ENCODE measurements around the gene AXIN2.
"Not testable (repeated sequence)": the region's sequence is repeated elsewhere in the genome, so short reads cannot be mapped to it uniquely, and the experiment has no call there.

AXIN2 gene

DNA sequence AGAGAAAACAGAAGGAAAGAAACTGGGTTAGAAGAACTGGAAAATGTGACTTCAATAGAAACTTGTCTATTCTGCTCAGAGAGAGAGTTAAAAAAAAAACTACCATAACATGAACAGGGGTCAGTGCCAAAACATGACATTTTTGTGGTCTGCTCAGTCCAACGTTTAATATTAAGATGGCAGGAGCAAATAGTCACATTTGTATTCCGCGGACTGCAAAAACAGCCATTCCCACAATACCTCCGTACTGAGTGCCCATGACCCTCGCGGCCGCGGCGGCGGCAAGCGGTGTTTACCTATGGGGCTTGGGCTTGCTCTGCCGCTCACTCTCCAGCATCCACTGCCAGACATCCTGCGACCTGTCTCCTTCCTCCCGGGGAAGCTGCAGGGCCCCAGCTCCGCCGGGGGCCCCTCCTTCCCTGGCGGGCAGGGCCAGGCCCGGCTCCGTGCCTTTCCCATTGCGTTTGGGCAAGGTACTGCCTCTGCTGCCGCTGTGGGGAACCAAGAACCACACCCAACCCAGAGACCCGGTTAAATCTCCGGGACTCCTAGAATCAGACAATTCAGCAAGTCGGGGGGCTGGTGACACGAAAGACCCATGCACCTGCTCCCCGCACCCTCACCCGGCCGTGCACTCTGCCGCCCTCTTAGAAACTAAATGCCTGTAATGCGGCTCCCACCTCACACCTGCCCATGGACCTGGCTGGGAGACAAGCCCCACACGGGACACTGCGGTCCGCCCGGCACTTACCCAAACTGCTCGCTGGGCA lies 24.7 kb downstream of the AXIN2 start:
- DNase-seq, result no peak

DNA sequence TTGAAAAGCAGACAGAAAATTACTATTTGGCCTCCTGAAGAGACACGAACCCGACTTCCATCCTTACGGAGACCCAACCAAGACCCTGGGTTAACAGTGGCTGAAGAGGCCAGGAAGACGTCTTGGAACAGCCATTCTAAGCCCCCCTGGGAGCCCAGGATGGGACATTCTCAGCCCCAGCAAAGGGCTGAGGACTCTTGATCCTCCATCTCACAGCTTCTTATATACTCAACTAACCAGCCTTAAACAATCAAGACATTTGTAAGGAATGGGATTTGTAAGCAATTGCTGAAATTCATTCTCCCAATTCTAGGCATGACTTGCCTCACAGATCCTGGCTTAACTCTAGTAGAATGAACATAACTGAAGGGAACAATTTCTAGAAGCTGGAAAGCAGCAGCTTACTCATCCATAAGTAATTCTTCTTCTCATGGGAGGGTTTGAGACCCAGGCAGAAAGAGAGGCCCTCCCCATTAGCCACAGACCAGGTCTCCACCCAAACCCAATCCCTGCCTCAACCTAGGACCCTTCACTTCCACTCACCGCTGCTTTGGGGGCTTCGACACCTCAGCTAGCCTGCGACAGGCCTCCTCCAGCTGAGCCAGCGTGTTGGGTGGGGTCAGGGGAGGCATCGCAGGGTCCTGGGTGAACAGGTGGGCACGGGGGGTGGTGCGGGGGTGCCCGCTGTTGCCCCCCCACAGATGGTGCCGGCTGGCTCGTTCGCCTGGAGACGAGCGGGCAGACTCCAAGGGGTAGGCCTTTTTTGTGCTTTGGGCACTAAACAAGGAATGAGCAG lies 25.5 kb downstream of the AXIN2 start:
- DNase-seq, result no peak

DNA sequence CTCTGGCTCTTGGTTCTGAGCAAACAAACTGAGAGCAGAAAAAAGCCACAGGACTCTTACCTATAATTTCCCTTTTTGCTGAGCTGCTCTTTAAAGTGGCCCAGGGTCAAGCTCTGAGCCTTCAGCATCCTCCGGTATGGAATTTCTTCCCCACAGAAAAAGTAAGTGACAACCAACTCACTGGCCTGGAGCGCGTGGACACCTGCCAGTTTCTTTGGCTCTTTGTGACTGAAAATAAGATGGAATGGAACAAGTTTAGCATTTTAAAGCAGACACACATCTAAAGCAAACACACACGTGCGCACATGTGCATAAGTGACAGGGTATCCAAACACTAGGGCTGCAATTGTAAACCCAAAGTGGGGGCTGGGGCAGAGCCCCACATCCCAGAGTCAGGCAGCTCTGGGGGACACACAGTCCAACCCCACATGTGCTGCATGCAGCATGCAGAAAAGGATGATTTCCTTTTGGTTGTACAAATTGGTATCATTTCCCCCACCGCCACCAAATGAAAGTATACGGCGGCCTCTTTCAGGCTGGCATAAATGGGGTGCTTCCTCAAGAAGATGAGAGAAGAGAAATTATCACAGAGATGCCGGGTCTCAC lies 27.5 kb downstream of the AXIN2 start:
- no peak for DNase-seq

DNA sequence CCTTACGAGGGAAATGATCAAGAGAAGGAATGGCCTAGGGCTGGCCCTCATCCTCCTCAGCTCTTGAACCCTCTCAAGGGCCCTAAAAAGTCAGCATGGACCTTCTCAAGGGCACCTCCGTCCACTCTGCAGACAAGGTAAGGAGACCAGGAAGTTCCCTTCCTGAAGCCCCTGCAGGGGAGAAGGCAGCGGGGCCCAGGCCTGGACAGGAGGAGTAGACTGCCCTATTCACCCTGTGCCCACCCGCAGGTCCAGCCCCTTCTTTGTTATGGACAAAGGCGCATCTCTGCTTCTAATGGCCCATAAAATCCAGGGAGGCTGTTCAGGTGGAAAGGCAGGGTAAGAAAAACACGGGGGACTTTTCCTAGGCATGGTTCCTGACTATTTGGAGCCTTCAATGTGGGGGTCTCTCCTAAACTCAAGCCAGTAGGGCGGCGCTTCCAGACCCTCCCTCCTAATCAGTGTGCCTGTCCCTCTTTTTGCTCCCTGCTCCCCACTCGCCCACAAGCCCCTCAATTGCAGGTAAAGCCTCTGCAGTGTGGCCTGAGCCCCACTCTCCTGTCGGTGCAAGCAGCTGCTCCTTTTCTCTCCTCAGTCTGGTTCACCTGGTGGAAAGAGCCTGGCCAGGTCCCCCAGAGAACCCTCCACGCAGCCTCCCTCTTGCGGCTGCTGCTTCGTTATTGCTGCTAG lies 28.2 kb downstream of the AXIN2 start:
- no peak for DNase-seq

DNA sequence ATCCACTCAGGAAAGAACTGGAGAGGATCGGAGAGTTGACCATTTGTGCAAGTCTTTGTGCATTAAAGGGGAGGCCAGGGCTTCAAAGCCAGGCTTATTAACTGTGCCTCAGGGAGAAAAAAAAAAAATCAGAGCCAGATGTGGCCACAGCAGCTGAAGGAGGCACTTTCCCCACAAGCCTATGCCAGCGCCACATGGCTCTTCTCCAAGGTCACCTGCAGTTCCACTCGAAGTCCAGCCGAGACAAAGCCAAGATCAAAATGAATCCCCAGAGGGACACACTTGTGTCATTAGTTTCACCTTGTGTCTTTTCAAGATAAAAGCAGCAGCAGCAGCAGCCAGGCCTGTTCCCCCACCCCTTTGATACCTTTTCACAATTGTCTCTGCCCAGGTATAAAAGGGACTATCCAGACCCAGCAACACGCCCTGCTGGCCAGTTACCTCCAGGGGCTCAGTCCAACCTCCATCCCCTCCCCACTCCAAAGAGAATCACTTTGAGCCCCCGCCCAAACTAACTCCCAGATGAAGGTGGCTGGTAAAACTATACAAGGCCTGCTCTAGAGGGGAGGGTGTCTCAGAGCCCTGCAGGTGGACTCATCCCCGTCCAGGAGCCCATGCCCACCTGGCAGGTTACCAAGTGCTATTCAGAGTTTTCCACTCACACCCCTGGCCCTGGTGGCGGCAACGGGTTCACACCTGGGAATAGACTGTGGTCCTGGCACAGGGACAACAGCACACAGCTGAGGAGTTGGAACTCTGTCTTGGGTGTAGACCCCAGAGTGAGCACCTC lies 29.2 kb downstream of the AXIN2 start:
- DNase-seq, result no peak

DNA sequence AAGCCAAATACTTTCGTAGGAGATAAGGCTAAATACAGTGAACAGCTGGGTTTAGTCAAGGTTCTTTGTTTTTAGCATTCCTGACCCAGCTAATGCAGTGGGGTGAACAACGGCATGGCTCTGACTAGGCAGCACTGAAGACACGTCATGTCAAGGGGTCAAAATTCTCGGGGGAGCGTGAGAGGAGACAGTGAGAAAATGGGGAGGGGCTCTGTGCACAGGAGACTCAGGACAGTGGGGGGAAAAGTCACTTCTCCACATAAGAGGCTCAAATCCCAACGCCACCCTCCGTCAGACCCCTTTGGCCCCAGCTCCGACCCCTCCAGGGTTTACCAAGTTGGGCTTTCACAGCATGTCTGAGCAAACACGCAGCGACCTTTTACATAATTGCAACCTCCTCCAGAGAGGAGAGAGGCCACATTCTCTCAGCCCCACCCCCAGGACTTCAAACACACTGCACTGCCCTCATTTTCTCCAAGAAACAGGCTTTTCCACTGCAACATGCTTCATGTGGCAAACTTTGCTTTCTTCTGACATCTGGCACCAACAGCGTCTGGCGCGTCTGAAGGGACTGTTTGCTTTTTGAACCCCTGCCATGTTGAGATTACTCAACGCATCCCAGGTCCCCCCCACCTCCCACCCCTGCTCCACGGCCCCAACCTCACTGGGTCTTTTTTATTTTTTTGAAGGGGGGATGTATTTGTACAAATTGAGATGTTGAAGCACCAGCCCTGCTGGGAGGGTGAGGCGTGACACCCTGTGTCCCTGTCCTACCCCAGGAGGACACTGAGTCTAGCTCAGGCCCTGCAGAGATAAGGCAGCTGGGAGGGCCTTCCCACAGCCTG lies 30.0 kb downstream of the AXIN2 start:
- DNase-seq, result no peak

DNA sequence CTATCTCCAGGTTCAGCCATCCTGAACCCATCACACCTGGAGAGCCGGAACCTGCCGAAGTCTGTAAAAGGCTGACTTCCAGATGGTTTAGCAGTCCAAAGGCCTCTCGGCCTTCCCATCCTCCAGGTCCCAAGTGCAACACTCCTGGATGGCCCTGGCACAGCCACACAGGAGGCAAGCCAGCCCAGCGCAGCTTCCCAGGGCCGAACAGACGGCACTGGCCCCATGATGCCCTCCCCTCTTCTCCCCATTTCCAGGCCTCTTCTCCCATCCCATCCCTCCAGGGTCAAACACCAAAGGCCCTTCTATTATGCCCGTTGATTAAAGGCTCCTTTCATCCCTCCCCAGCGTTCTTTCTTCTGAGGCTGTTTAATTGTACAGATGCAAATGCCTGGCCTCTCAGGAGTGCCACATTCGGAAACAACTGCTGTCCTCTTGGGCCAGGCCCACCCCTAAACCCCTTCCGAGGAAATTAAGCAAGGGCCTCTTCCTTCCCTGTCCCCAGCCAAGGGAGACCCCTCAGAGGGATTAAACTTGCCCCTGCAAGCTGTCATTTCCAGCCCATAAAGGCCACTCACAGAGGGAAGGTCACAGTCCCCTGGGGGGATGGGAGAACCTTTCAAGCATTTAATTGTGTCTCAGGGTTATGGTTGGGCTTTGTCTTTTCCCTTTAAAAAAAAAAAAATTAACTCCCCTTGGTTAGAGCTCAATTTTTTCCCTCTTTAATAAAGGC lies 30.8 kb downstream of the AXIN2 start:
- DNase-seq, result no peak

DNA sequence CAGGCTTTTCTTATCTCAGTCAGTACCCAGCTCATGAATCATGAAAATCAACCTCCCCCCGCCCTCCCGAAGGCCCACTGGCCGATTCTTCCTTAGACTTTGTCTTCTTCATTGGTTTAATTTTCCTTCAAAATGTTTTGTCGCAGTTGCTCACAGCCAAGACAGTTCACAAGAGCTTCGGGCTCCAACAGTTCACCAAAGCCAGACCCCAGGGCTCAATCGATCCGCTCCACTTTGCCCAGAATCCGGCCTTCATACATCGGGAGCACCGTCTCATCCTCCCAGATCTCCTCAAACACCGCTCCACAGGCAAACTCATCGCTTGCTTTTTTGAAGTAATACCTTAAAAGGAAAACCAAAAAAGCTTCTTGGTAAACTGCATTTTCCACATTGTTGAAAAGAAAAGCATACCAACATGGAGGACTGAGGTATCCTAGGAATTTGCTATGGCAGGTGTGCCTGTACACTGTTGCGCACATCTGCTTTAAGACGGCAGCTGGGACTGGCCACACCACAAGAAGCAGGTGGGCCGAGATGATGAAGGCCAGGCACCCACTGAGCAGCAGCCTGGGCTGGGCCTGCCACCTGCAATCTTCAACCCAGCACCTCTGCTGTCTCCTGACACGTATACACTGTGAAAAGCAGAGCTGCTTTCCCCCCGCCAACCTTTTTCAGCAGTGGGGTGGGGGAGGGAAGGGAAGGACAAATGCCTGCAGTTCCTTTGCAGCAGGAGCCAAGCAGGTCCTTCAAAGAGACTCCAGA lies 31.5 kb downstream of the AXIN2 start:
- no peak for DNase-seq

DNA sequence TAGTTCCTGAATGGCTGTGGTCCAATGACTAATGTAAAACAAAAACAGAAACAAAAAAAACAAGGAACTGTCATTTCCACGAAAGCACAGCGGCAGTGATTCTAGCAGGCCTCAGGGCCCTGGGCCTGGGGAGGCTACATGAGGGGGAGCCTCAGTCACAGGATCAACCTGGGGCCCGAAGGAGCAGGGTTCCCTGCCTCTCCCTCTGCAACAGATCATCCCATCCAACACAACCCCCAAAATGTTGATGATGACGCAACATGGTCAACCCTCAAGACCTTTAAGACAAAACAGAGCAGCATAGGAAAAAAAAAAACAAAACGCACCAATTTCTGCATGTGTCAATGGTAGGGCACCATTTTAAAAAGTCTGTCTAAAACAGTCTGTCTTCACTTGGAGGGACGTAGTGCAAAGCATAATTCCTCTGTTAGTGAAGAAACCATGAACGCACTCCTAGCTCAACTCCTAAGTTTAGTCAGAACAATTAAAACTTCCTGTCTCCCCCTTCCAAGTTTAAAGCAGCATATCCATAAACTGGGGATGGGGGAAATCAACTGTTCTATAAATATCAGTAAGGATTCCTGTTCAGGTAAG lies 32.3 kb downstream of the AXIN2 start:
- no peak for DNase-seq

DNA sequence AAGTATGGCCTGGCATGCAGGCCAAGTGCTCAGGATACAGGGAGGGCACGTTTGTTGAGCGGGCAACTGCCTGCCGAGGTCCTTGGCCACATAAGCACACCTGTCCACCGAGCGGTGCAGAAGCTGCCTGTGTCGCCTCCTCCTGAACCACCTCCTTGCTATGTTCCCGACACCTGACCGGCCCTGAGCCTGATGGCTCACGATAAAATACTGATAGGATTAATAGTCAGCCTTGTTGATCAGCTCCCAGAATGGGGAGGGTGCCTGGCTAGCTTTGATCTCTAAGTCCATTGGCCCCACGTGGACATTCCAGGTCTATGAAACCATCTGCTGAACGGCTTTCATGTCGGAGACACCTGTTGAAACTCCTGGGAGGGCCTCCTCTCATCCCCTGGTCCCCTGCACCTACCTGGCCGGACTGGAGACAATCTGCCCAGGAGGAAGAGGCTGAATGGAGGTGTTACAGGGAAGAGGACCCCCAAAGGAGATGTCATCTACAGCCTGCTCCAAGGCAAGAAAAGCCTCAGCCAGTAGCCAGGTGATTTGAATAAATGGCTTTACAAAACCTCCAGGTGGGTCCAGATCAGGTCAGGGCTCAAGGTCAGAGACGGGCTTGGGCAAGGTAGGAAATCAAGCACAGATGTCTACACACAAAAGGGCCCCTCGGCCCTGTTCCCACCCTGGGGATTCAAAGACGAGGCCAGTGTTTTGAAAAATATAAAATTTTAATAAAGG lies 33.4 kb downstream of the AXIN2 start:
- DNase-seq, result no peak

DNA sequence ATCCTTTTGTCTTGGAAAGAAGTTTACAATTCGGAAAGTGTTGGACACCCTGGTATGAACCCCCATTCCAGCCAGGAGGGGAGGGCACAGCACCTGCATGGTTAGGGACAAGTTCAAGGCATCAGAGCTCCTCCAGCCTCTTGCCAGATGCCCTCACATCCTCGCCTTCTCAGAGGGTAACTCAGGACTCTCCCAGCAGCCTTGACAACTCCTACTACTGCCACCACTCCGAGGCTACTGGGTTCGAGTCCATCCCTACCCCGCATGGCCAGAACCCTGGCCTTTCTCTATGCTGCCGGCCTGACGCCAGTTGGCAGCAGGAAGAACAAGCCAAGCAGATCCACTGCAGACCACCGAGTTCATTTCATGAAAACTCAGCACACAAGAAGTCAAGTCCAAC lies 34.1 kb downstream of the AXIN2 start:
- DNase-seq, result no peak

DNA sequence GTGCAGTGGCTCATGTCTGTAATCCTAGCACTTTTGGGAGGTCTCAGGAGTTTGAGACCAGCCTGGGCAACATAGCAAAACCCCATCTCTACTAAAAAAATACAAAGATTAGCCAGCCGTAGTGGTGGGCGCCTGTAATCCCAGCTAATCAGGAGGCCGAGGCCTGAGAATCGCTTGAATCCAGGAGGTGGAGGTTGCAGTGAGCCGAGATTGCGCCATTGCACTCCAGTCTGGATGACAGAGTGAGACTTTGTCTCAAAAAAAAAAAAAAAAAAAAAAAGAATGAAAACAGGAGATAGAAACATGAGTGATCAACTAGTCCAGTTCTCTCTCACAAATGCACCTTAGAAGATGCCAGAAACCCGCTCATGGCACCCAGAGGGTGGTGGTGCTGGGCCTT lies 34.6 kb downstream of the AXIN2 start:
- DNase-seq, result not testable (repeated sequence)

DNA sequence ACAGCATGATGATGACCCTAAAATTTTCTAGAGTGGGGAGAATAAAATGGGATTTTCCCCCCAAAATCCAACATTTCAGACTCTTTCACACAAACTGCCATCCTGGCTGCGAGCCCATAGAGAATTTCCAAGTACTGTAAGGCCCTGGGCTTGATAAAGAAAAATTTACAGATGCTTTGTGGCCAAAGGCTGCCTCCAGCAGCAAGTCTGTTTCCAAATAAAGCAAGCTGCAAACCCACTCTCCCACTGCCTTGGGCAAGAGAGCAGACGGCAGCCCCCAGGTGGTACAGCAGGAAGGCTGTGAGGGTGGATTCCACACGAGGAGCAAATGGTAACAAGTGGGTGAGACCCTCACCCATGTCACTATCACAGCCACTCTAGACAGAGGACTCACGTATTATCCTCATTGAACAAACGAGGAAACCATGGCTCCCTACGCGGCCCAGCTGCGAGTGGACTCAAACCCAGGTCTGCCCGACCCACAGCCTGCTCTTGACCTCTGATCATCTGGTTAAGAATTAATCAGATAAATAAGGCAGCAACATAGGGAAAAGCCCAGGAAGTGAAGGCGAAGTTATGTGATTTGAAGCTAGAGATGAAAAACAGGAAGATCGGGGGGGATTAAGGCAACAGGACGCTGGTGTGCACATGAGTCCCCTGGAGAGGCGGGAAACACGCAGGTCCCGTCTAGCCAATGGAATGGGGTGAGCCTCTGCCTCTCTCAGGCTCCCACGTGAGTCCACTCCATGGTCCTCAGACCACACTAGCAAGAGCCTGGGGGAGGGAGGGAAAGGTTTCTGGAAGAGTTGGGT lies 37.4 kb downstream of the AXIN2 start:
- DNase-seq, result peak; percentile 14

DNA sequence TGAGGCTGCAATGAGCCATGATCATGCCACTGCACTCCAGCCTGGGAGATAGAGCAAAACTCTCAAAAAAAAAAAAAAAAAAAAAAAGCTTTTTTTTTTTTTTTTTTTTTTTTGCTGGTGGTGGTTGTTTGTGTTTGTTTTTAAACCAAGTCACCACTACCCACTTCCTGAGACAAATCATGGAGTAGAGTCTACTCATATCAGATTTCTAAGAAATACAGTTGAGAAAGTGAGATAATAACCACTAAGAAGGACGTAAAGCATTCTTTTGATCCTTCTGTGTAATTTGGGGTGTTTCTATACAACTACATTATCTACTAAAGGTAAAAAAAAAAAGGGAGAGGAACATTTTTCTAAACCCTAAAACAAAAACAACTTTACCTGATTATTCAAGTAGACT lies 38.0 kb downstream of the AXIN2 start:
- peak; percentile 74 for DNase-seq

DNA sequence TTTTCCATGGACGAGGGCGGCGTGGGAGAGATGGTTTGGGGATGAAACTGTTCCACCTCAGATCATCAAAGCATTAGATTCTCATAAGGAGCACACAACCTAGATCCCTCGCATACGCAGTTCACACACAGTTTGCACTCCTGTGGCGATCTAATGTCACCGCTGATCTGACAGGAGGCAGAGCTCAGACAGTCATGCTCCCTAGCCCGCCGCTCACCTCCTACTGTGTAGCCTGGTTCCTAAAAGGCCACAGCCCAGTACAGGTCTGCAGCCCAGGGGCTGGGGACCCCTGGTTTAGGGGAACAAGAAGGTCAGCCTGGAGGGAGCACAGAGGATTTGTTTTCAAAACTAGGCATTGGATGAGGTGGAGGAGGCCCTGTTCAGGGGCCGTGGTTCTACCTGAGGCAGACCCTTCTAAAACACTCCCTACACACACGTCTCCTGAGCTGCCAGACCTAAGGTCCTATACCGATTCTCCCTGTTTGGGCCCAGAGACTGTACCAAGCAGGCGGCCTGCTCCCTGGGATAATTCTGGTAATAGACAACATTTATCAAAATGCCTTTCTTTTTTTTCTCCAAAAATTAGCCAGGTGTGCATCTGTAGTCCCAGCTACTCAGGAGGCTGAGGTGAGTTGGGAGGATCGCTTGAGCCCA lies 38.6 kb downstream of the AXIN2 start:
- DNase-seq, result no peak

DNA sequence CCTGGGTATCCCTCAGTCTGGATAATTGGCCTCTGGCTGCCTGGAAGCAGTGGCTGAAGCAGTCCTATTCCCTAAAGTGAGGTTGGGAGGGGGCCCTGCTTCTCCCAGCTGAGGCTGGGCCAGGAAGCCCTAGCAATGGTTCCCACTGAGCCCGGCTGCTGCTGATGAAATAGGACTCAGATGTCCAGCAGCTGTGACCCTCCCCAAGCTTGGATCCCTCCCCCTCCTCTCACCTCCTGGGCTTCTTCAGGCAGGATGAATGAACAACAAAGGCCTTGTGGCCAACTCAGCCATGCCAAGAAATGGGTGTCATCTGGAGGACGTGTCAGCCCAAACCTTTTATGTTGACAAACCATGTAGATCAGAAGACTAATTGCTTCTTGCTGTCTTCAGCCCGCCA lies 42.0 kb downstream of the AXIN2 start:
- DNase-seq, result no peak

DNA sequence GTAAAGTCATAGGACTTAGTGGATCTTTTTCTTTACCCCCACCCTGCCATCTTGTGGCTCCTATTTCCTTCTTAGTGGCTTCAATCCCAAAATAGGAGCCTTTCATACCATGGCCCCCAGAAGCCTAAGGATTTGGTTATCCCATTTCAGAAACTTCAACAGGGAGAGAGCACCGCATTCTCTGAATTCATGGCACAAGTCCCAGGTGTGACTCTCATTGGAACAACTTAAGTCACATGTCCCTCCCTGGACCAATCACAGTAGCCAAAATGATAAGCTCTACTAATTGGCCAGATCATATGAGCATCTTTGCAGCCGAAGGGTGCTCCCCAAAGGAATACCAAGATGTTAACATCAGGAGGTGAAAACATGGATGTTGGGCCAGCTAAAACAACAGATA lies 43.2 kb downstream of the AXIN2 start:
- DNase-seq, result no peak
